CD4-positive, alpha-beta T cell treated with Interleukin-2 at 100 ng/mL for 4 hours (primary cell): ENCODE measurements around the gene KLK1.
"Not testable (repeated sequence)": the region's sequence is repeated elsewhere in the genome, so short reads cannot be mapped to it uniquely, and the experiment has no call there.

Experiments used
- DNase-seq: peaks from one replicate; pipeline ENCODE4 v3.0.0-alpha.2; 2020; ENCODE audit warnings: low spot score

Gene KLK1

GRCh38 chr19:50792272-50793250 is 31.0 kb downstream of the KLK1 start:
- no peak for DNase-seq

- DNase-seq = no peak
Measured at GRCh38 chr19:50791594-50792271, 31.9 kb downstream of the KLK1 start.

- DNase-seq = no peak
Measured at GRCh38 chr19:50790922-50791467, 32.6 kb downstream of the KLK1 start.

GRCh38 chr19:50790396-50790795 is 33.2 kb downstream of the KLK1 start, which contains the start of gene ACP4:
Gene ACP4, plus strand, starts transcription at chr19:50790415. Its CDS starts 0 bp downstream, at chr19:50790415.
- no peak for DNase-seq

- no peak for DNase-seq
Measured at GRCh38 chr19:50785329-50785728, 38.3 kb downstream of the KLK1 start.

GRCh38 chr19:50784710-50785109 is 38.9 kb downstream of the KLK1 start:
- no peak for DNase-seq

- DNase-seq = not testable (repeated sequence)
Measured at GRCh38 chr19:50783848-50784152, 39.8 kb downstream of the KLK1 start.

- no peak for DNase-seq
Measured at GRCh38 chr19:50780753-50781435, 42.7 kb downstream of the KLK1 start.

GRCh38 chr19:50779504-50780457 is 43.8 kb downstream of the KLK1 start:
- no peak for DNase-seq

- DNase-seq = no peak
Measured at GRCh38 chr19:50778906-50779430, 44.6 kb downstream of the KLK1 start.

- no peak for DNase-seq
Measured at GRCh38 chr19:50777830-50778303, 45.7 kb downstream of the KLK1 start.

- no peak for DNase-seq
Measured at GRCh38 chr19:50777261-50777660, 46.3 kb downstream of the KLK1 start.

- no peak for DNase-seq
Measured at GRCh38 chr19:50776131-50776530, 47.5 kb downstream of the KLK1 start.

GRCh38 chr19:50773454-50773853 is 50.1 kb downstream of the KLK1 start:
- DNase-seq = not testable (repeated sequence)

- DNase-seq = not testable (repeated sequence)
Measured at GRCh38 chr19:50772912-50773311, 50.7 kb downstream of the KLK1 start.

GRCh38 chr19:50772476-50772875 is 51.1 kb downstream of the KLK1 start:
- DNase-seq = no peak

- DNase-seq = no peak
Measured at GRCh38 chr19:50770888-50771287, 52.7 kb downstream of the KLK1 start.

GRCh38 chr19:50770164-50770563 is 53.4 kb downstream of the KLK1 start, which contains the start of gene GPR32:
Gene GPR32, plus strand, starts transcription at chr19:50770464. Its CDS starts 137 bp downstream, at chr19:50770601.
- not testable (repeated sequence) for DNase-seq
